GM18517 (cell line): Measurements from ENCODE around the gene ZNF688.

Experiments used
- ATAC-seq: cut with Tn5 transposase; IDR thresholded peaks from one replicate; pipeline ENCODE4 v1.9.1; 2021; ENCODE audit warnings: mild to moderate bottlenecking, moderate library complexity; ENCODE audit not compliant: unreplicated experiment

Gene ZNF688

DNA sequence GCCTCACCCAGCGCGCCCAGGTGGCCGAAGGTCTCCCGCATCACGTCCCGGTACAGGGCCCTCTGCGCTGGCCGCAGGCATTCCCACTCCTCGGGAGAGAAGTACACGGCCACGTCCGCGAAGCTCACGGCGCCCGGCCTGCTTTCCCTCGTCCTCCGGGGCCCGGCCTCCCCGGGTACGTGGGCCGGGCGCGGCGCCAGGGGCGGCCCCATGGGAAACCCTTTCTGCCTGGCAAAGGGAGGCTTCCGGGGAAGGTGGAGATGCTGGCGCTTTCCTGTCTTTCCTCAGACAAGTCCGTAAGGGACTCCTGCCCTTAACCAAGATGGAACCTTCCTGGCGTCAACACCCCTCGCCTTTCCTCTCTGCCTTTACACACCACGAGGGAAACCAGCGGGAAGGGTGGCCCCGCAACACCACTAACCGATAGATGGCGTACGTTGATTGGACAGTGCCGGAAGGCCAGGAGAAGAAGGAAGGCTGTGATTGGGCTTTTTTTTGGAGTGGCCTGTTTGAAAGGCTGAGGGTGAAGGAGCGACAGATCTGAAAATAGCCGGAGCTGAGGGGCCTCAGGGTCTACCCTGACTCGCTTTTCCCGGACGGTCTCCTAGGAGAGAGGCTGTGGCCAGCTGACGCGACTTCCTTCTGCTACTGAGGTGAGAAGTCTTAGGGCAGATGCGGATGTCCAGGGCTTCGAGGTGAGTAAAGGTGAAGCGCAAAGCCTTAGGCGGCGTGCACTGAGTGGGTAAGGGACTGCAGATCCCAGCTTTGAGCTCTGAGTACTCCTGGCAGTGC lies 14.1 kb upstream of the ZNF688 start, which contains the start of gene ZNF785:
ZNF785 (minus strand) TSS at position 298 of the 792 bp plus-strand sequence; CDS start at position 212, 86 bp downstream.
- ATAC-seq = peak; percentile 81

GRCh38 chr16:30585022-30585399 lies 13.5 kb upstream of the ZNF688 start:
- ATAC-seq = no peak

DNA sequence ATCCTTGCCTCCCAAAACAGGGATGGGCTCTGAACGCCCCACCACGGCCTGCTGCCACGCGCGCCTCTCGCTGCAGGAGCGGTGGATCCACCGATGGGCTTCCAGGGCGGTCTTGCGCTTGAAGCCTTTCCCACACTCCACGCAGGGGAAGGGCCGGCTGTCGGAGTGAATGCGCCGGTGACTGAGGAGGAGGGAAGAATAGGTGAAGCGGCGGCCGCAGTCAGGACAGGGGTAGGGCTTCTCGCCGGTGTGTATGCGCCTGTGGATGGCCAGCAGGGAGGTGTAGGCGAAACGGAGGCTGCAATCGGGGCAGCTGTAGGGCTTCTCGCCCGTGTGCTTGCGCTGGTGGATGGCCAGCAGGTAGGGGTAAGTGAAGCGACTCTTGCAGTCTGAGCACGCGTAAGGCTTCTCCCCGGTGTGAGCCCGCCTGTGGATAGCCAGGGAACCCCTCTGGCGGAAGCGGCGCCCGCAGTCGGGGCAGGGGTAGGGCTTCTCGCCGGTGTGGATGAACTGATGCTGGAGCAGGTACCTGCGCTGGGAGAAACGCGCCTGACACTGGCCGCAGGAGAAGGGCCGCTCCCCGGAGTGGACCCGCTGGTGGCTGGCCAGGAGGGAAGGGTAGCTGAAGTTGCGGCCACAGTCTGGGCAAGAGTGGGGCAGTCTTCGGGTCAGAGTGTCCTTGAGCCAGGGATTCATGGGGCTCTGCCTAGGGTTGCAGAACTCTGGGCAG lies 11.3 kb upstream of the ZNF688 start:
- no peak for ATAC-seq

- no peak for ATAC-seq
Observed at GRCh38 chr16:30581457-30581856, 9.9 kb upstream of the ZNF688 start.

DNA sequence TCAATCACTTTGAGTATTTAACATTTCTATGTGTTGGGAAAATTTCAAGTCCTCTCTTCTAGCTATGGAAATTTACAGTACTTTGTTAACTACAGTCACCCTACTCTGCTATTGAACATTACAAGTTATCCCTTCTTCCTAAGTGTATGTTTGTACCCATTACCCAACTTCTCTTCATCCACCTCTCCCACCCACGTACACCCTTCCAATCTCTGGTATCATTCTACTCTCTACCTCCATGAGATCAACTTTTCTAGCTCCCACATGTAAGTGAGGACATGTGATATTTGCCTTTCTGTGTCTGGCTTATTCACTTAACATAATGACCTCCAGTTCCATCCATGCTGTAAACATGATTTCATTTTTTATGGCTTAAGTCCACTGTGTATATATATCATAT lies 3.2 kb upstream of the ZNF688 start:
- no peak for ATAC-seq

DNA sequence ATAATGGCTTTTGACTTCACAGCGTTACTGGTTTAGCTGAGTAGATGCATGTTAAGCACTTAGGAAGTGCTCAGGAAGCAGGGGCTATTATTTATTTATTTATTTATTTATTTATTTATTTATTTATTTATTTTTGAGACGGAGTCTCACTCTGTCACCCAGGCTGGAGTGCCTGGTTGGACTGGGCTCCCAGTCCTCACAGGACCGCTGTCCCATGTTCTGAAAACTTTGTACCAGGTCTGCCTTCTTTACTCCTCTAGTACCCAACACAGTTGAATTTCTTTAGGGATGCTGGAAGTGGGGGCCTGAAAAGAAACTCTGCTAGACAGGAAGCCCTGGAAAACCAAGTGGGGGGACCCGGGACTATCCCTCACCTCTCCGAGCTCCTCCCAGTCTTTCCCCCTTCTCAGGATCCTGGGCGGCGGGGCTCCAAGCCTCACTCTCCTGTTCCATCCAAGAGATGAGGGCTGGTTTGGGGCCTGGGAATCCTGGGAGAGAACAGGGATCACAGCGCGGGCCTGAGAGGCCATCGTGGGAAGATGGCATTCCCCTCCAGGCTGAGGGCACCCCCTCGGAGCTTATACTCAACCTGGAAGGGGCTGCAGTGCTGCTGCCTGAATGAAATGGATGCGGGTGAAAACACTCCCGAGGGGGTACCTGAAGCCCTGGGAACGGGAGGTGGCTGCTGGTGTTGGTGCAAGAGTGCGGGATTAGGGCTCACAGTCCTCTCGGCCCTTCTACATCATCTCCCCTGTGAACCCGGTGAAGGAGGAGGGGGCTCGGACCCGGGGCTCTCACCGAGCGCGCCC lies 674 bp downstream of the ZNF688 start:
- no peak for ATAC-seq

GRCh38 chr16:30569746-30570635 lies 1.5 kb downstream of the ZNF688 start:
- ATAC-seq = no peak

GRCh38 chr16:30569281-30569680 lies 2.2 kb downstream of the ZNF688 start:
- ATAC-seq = no peak

DNA sequence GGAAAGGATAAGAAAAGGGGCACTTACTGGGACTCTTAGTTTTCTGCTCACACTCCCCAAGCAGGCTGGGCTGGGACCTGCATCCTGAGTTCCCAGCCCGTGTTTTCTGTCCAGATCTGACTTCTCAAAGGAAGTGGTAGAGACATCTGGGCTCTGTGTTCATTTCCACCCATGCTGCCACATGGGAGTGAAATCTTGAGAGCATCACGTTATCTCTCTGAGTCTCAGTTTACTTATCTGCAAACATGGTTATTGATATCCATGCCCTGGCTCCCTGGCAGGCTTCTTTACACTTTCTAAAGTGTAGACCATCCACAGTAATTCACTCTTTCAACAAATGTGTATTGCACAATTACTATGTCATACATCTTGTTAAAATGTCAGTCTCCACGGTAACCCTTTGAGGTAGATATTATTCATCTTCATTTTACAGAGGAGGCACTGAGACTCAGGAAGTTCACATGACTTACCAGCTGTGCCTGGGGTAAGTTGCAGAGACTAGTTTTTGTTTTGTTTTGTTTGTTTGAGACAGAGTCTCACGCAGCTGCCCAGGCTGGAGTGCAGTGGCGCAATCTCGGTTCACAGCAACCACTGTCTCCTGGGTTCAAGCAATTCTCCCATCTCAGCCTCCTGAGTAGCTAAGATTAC lies 3.4 kb downstream of the ZNF688 start:
- ATAC-seq = no peak

GRCh38 chr16:30567160-30567990 lies 4.1 kb downstream of the ZNF688 start:
- no peak for ATAC-seq

DNA sequence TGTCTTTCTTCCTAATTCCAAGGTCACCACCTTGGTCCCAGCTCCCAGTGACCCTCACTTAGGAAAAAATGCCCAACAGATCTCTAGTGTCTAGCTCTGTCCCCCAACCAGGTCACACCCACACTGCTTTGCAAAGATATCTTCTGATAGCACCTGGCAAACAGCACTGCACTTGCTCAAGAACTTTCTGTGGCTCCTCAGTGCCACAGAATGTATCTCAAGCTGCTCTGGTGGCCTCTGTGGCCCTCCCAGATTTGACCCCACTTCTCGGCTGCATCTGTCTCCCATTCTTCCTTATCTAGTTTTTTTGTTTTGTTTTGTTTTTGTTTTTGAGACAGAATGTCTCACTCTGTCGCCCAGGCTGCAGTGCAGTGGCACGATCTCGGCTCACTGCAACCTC lies 5.0 kb downstream of the ZNF688 start:
- no peak for ATAC-seq

DNA sequence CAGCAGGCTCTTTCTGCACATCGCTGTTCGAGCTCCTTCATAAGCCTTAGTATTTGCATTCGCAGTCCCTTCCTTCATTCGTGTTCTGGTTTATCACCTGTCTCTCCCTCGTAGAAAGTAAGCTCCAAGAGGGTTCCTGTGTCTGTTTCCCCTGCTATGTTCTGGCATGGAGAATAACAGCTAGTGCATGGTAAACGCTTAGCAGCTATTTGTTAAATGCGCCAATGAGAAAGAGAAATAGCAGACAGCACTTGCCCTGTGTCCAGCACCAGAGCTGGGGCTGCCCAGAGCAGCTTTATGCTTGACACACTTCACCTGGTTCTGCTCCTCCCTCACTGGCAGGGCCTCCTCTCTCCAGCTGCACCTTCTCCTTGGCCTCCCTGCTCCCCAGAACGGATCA lies 5.5 kb downstream of the ZNF688 start:
- ATAC-seq = no peak

DNA sequence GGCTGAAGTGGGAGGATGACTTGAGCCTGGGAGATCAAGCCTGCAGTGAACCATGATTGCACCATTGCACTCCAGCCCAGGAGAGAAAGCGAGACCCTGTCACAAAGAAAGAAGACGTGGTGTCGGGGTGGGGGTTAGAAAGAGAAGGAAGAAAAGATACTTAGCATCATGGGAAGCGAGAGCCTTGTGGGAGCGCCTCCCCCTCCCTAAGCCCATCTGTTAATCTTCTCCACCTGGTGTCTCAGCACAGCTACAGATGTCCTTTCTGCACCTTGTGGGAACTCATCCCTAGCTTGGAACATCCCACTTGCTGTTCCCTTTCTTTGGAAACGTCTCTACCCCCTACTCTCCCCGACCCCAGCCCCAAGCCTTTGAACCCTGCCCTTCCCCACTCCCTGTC lies 6.0 kb downstream of the ZNF688 start:
- no peak for ATAC-seq

DNA sequence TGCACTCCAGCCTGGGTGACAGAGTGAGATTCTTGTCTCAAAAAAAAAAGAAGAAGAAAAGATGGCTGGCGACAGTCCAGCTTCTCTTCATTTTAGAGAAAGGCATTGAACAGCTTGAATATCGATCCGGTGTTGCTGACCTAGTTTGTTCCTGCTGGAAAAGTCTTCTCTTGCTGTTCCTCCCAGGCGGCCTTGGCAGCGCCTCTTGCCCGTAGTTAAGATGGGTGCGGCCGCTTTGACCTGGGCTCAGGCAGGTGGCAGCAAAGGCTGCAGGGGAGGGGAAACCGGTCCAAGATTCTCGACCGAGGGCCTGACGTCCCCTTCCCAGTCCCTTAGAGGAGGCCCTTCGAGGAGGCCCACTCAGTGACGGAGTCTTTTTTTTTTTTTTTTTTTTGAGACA lies 9.5 kb downstream of the ZNF688 start:
- no peak for ATAC-seq

- ATAC-seq = no peak
Observed at GRCh38 chr16:30561089-30561816, 10.3 kb downstream of the ZNF688 start.

GRCh38 chr16:30559690-30560089 lies 11.8 kb downstream of the ZNF688 start:
- no peak for ATAC-seq

DNA sequence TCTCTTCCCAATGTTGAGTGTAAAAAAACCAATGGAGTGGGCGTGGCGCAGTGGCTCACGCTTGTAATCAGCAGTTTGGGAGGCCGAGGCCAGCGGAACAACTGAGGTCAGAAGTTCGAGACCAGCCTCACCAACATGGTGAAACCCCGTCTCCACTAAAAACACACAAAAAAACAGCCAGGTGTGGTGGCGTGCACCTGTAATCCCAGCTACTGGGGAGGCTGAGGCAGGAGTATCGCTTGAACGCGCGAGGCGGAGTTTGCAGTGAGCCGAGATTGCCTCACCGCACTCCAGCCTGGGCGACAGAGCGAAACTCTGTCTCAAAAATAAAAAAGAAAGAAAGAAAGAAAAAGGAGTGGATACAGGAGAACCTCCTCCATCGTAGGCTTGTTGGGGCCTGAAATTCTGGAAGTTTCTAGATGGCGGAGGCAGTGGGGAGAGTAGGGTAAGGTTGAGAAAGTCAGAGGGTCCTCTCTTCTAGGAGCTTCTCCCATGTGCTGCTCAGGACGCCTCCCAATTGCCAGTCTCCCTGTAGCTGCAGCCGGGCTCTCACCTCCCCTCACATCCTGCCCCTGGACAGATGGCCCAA lies 12.6 kb downstream of the ZNF688 start:
- ATAC-seq = no peak
